Fibroblast of skin of back (primary cell): ENCODE results near the gene S100A13.
"Not testable (repeated sequence)": the region's sequence is repeated elsewhere in the genome, so short reads cannot be mapped to it uniquely, and the experiment has no call there.

Experiments used
- DNase-seq: peaks from one replicate; pipeline ENCODE4 v3.0.0-alpha.2; 2013

Gene S100A13

DNA sequence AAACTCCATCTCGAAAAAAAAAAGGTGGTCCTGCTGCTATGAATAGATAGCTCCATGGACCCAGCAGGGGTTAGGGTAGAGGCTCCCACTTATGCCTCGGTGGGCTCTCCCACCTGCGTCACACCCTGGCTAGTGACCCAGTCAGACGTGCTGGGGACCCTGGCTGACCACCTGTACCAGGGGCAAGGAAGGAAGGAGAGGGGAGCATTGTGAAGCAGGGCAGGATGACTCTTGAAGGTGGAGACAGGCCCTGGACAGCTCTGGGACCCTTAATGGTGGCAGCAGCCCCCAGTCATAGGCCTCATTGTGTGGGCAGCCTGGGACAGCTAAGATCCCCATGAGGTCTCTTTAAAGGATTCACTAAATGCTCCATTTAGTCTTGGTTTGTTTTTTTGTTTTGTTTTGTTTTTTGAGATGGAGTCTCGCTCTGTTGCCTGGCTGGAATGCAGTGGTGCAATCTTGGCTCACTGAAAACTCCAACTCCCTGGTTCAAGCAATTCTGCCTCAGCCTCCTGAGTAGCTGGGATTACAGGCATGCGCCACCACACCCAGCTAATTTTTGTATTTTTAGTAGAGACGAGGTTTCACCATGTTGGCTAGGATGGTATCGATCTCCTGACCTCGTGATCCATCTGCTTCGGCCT lies 20.8 kb upstream of the S100A13 start:
- DNase-seq, result no peak

- DNase-seq, result no peak
Observed at GRCh38 chr1:153647346-153647714, 20.0 kb upstream of the S100A13 start.

DNA sequence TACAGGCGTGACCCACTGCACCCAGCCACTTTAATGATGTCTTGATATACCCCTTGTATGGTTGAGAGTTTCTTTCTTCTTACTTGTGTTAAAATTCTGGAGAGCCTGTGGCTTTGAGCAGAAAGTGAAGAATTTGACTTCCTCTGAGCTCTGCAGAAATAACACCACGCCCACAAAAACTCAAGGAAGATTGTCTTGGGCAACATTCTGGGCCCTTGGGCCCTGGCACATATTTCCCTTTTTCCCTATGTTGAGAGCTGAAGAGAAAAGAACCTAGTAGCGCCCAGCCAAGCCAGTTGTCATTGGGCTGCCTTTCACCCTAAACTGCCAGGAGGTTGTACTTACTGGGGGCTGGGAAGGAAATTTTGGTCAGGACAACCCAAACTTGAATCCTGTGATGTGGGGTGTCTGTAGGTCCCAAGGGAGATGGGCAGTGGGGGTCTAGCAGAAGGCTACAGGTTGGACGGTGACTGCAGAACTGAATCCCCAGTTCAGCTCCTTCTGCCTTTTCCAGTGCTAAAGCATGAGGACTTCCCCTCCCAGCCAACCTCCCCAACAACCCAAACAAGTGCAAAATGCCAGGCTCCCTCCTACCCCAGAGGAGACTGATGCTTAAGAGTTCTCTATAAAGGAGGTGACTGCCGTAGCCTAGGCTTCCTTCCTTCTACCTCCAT lies 19.5 kb upstream of the S100A13 start:
- DNase-seq, result no peak

GRCh38 chr1:153643816-153644215 lies 16.5 kb upstream of the S100A13 start:
- DNase-seq, result no peak

DNA sequence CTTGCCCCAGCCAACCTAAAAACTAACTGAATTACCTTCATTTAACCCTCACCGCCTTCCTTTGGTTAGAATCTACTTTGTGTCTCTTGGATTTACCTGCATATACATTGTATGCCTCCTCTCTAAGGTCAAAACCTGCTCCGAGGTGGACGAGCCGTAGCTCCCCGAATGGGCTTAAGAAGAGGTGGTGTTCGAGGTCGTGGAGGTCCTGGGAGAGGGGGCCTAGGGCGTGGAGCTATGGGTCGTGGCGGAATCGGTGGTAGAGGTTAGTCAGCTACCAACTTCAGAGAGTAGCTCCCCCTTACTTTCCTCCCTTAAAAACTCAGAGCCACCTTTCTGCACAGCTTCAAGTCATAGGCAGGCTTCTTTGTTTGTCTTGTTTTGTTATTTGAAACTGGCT lies 15.8 kb upstream of the S100A13 start:
- DNase-seq, result no peak

DNA sequence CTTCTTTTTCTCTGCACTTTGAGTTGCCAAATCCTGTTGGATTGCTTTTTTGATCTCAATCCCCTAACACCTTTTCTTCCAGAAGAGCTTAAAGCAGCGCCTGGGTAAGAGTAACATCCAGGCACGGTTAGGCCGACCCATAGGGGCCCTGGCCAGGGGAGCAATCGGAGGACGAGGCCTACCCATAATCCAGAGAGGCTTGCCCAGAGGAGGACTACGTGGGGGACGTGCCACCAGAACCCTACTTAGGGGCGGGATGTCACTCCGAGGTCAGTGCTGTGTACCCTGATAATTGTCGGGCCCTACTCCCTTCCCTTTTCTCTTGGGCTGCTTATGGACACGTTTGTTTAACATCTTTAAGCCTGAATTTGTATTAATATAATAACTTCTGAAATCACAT lies 14.9 kb upstream of the S100A13 start:
- no peak for DNase-seq

GRCh38 chr1:153640861-153641260 lies 13.6 kb upstream of the S100A13 start:
- no peak for DNase-seq

- not testable (repeated sequence) for DNase-seq
Observed at GRCh38 chr1:153640213-153640612, 12.9 kb upstream of the S100A13 start.

DNA sequence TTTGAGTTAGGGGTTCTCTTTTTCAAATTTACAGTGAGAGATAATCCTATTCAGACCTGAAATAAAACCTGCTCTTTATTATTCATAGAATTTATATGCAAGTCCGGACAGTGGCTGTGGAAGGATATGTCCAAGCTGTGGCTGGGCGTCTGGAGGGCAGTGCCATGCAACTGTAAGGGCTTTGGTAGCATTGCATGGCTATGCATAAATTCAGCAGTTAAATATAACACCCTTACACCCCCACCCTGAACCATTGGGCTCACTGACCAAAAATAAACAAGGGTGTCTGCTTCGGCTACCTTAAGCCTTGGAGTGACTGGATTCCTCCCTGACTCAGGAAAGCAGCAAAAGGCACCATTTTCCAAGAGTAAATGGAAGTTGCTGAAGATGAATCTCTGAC lies 12.0 kb upstream of the S100A13 start:
- DNase-seq, result no peak

- DNase-seq, result no peak
Observed at GRCh38 chr1:153638261-153638660, 11.0 kb upstream of the S100A13 start.

DNA sequence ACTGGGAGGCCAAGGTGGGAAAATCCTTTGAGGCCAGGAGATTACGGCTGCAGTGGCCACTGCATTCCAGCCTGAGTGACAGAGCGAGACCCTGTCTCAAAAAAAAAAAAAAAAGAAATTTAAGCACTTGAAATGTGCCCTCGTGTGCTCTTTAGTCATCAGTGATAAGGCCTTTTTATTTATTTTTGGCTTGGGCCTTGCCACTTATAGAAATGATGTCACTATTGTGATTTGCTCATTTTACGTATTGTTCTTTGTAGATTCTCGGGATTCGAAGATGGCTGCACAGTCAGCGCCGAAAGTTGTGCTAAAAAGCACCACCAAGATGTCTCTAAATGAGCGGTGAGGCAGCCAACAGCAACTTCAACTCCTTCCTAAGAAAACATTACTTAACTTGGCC lies 9.0 kb upstream of the S100A13 start:
- DNase-seq, result no peak

DNA sequence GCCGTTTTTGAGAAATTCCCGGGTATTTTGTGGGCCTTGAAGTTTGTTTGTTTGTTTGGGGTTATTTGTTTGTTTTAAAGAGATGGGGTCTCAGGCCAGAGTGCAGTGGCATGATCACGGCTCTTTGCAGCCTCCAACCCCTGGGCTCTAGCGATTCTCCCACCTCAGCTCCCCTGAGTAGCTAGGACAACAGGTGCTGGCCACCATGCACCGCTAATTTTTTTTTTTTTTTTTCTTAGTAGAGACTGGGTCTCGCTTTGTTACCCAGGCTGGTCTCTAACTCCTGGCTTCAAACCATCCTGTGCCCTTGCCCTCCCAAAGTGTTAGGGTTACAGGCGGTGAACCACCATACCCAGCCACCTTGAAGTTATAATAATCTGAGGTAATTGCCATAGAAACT lies 8.6 kb upstream of the S100A13 start:
- DNase-seq, result no peak

- peak; percentile 97 for DNase-seq
Observed at GRCh38 chr1:153633754-153634665, 6.7 kb upstream of the S100A13 start, which contains the start of gene CHTOP. Gene CHTOP, plus strand, starts transcription at chr1:153634066. Its CDS starts 2,523 bp downstream, at chr1:153636589.

- no peak for DNase-seq
Observed at GRCh38 chr1:153633161-153633753, 6.0 kb upstream of the S100A13 start.

DNA sequence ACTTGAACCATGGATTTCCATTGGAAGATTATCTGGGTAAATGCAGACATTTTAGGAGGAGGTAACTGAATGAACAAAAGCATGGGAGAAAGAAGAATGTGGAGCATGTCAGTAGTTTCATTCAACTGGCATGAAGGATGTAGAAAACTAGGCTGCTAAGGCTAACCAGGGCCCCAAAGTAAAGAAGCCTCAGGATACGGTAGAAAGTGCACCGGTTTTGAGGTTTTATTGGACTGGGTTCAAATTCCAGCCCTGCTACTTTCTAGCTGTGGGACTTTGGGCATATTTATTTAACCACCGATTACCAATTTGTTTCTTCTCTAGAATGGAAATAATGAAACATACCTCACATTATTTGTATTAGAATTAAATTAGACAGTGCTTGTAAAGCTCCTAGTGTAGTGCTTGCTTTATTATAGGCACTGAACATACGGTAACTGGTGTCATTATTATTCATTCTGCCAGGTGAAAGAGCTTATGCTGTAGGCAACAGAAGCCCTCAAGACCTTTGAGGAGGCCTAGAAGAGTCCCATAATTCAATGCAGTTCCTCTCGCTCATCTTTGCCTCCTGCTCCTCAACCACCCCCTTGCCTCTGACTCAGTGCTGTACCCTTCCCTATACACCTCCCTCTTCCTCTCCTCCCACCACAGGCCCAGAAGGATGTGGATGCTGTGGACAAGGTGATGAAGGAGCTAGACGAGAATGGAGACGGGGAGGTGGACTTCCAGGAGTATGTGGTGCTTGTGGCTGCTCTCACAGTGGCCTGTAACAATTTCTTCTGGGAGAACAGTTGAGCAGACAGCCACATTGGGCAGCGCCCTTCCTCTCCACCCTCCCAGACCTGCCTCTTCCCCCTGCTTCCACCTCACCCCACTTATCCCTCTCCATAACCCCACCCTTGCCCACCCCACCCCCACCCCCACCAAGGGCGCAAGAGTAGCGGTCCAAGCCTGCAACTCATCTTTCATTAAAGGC lies 4.0 kb upstream of the S100A13 start:
- DNase-seq, result peak; percentile 33

DNA sequence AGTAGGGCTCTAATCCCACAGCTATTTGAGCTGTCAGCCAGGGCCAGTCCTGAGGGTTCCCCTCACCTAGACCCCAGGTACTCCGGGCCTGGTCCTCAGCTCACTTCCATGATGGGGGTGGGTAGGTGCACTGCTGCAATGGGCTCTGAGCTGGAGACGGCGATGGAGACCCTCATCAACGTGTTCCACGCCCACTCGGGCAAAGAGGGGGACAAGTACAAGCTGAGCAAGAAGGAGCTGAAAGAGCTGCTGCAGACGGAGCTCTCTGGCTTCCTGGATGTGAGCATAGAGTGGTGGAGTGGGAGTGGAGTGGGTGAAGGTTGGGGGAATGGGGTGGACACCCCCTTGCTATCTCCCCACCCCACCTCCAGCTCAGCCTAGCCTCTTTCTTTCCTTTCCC lies 3.1 kb upstream of the S100A13 start:
- no peak for DNase-seq

- no peak for DNase-seq
Observed at GRCh38 chr1:153629971-153630370, 2.7 kb upstream of the S100A13 start.

GRCh38 chr1:153629343-153629665 lies 2.0 kb upstream of the S100A13 start:
- no peak for DNase-seq

- no peak for DNase-seq
Observed at GRCh38 chr1:153628638-153629342, 1.5 kb upstream of the S100A13 start.

DNA sequence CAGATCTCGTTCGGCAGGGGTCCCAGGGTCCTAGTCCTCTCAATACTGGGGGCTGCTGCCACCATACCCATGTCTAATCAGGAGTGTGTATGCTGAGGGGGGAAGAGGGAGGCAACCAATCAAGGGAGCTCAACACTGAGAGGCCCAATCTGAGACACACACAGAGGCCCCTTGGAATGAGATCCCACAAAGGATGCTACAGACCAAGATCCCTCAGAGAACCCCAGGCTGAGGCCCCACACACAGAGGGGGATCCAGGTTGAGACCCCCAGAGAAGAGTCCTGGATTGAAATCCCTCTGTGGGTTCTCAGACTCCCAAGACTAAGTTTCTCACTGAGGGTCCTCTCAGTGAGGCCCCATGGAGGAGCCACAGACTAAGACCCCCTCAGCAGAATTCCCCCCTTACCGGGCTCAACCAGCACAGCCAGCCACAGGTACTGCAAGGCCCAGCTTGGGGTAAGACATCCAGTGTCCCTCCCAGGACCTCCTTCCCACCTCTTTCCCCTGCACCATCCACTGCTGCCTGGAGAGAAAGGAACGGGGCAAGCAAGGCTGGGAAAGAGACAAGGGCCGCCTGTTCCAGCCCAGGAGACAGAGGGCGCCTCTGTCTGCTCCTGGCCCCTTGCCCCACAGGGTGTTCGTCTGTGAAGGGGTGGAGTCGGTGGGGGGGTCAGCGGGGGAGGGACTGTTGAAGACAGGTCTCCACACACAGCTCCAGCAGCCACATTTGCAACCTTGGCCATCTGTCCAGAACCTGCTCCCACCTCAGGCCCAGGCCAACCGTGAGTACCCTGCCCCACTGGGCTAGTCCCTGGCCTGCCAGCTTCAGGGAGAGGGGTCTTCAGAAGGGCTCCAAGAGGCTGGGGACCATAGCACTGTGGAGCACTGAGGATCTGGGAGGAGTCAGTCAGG lies 666 bp upstream of the S100A13 start, which contains the start of gene S100A1:
Gene S100A1, plus strand, starts transcription at position 720 of the 912 bp plus-strand sequence. CDS start 2,088 bp downstream, outside the sequence.
- no peak for DNase-seq
